Activated CD4-positive, alpha-beta memory T cell treated with anti-CD3 and anti-CD28 coated beads, Interleukin-2, amount 10 ng/mL, durations not matched to agents 7 days and 5 days (primary cell): Measurements from ENCODE around the gene FSD1. TPM values are rescaled to one million over a fixed set of nuclear protein-coding genes. Genes with fewer than 3 reads are reported as not detected.
"Not testable (repeated sequence)": the region's sequence is repeated elsewhere in the genome, so short reads cannot be mapped to it uniquely, and the experiment has no call there.

Source experiments
- CTCF ChIA-PET: fragments of 350-600 bp; sonication (Branson Sonifier 250); formaldehyde crosslinking; loops from one replicate; lab custom pipeline; 2021; ENCODE audit warnings: antibody characterized with exemption, inconsistent platforms; lab: Charles Lee
- POLR2A ChIA-PET: fragments of 350-600 bp; sonication (Branson Sonifier 250); formaldehyde crosslinking; loops from one replicate; lab custom pipeline; 2021; ENCODE audit warnings: antibody characterized with exemption; lab: Charles Lee
- DNase-seq: peaks from one replicate; pipeline ENCODE4 v3.0.0-alpha.2; 2020
- H3K27ac Mint-ChIP-seq: one replicate; pipeline ENCODE4 v1.8.0; 2021; ENCODE audit warnings: mild to moderate bottlenecking, mixed read lengths
- H3K27me3 Mint-ChIP-seq: one replicate; pipeline ENCODE4 v1.8.0; 2021; ENCODE audit warnings: mixed read lengths
- H3K36me3 Mint-ChIP-seq: one replicate; pipeline ENCODE4 v1.8.0; 2021; ENCODE audit warnings: low read depth, mixed read lengths
- H3K4me1 Mint-ChIP-seq: one replicate; pipeline ENCODE4 v1.8.0; 2021; ENCODE audit warnings: mixed read lengths
- H3K4me3 Mint-ChIP-seq: one replicate; pipeline ENCODE4 v1.8.0; 2021; ENCODE audit warnings: mild to moderate bottlenecking, mixed read lengths
- H3K9me3 Mint-ChIP-seq: one replicate; pipeline ENCODE4 v1.8.0; 2021; ENCODE audit warnings: mixed read lengths
- total RNA-seq, 2 experiments: library from RNA; stranded (reverse); gene quantifications; one replicate each; pipeline ENCODE4 v1.2.3, GENCODE V29; 2021

Gene FSD1
- total RNA-seq, 2 experiments from 2014 or later = 3.2 to 3.4 TPM

DNA sequence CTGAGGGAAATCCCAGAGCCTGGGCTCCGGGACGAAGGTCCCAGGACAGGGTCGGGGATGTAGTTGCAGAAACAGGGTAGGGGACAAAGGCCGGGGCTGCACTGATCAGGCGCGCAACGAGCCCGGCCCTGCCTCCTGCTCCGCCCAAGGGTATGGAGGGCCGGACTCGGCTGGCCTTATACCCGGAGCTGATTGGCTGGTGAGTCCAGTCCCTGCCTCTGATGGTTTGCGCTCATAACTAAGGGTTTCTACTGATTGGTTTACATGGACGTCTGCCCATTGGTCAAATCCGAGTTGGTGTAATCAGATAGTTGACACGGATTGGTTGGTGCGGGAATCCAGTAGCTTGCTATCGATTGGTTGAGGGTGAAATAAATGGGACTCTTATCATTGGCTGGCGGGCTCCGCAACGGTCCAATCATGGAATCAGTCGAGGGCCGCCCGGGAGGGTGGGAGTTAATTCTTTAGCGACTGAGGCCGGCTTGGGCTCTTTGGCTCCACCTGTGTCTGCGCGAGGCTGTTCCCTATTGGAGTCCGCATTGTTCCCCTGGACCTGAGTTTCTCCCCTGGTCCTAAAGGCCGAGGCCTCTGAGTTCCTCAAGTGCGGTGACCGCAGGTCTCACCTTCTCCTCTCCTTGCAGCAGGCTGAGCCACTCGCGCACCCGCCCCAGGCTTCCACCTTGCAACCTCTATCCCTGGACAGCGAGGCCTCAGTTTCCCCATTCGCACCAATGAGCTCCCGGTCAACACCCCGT lies 38.4 kb downstream of the FSD1 start:
- H3K4me3 Mint-ChIP-seq = peak overlapping the region; percentile 90
- peak; percentile 96 for DNase-seq
- ChIA-PET POLR2A (interaction anchor here (0.9 to 3.1 kb wide), 21 partner anchors 9 to 128 kb away, joined by 3 to 22 read pairs (median 6); partner anchors contain the start of genes CHAF1A, SH3GL1 and YJU2), CTCF (interaction anchor here (0.6 to 3.5 kb wide), 26 partner anchors 9 to 379 kb away, joined by 3 to 63 read pairs (median 4); partner anchors contain the start of genes CHAF1A, FSD1 and SH3GL1)
- H3K27me3 Mint-ChIP-seq = no peaks in the 10 kb centered on the region
- H3K36me3 Mint-ChIP-seq = peaks cover 8% of the 10 kb centered on the region
- H3K9me3 Mint-ChIP-seq = no peaks in the 10 kb centered on the region
- H3K4me1 Mint-ChIP-seq = peaks cover 36% of the 10 kb centered on the region
- peak overlapping the region; percentile 90 for H3K27ac Mint-ChIP-seq

DNA sequence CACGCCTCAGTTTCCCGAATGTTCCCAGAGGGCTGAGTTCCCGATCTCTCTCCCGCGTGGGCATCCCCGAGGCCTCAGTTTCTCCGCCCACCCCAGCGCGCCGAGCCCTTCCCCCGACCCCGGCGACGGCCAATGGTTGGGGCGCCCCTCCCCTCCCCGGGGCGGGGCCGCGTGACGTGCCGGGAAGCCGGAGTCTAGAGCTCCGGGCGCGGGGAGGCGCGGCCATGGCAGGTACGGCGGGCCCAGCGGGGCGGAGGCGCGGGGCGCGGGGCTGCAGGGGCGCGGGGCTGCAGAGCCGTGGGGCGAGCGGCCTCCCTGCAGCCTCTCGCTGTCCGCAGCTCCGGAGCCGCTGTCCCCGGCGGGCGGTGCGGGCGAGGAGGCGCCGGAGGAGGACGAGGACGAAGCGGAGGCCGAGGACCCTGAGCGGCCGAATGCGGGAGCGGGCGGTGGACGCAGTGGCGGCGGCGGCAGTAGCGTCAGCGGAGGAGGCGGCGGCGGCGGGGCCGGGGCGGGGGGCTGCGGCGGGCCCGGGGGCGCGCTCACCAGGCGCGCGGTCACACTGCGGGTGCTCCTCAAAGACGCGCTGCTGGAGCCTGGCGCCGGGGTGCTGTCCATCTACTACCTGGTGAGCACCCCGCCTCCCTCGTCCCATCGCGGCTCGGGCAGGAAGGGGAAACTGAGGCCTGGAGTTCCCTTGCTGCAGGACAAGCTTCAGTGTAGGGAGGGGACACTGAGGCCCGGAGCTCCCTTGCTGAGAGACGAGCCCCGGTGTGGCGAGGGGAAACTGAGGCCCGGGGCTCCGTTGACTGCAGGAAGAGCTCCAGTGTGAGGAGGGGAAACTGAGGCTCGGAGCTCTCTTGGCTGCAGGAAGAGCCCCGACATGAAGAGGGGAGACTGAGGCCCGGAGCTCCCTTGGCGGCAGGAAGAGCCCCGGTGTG lies 39.2 kb downstream of the FSD1 start, which contains the start of gene MPND:
TSS of gene MPND (plus strand) at position 193 of the 938 bp plus-strand sequence. CDS start at position 225, 32 bp downstream.
- Mint-ChIP-seq H3K4me1 (peaks cover 28% of the 10 kb centered on the region), H3K4me3 (peak within 1 kb of the TSS; percentile 90), H3K27ac (peak within 1 kb of the TSS; percentile 90), H3K36me3 (peaks cover 8% of the 10 kb centered on the region), H3K27me3 (no peaks in the 10 kb centered on the region), H3K9me3 (no peaks in the 10 kb centered on the region)
- CTCF ChIA-PET = interaction anchor here (0.6 to 3.5 kb wide), 17 partner anchors 9 to 378 kb away, joined by 3 to 63 read pairs (median 4); partner anchors contain the start of genes CHAF1A, FSD1 and SH3GL1
- POLR2A ChIA-PET = interaction anchor here (0.9 to 3.1 kb wide), 21 partner anchors 9 to 128 kb away, joined by 3 to 22 read pairs (median 6); partner anchors contain the start of genes CHAF1A, SH3GL1 and YJU2
- DNase-seq = peak; percentile 95

DNA sequence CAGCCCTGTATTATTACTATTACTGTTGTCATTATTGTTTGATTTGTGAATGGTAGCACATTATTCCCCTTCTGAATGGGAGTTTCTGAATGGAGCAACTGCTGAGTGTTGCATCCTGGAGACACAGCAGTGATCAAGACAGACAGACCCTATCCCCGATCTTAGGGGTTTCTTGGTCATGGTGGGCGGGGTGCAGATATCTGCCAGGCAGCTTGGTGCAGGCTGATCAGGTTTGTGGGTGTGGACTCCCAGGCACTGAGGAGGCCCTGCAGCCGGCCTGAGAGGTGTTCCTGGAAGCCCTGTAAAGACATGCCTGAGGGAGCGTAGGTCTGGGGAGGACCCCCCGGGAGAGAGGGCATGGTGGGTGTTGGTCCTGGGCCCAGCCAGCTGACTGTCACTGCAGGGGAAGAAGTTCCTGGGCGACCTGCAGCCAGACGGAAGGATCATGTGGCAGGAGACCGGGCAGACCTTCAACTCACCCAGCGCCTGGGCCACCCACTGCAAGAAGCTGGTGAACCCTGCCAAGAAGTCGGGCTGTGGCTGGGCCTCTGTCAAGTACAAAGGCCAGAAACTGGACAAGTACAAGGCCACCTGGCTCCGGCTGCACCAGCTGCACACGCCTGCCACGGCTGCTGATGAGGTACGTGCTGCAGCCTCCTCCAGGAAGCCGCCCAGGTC lies 41.1 kb downstream of the FSD1 start:
- no peak overlapping the region for H3K27ac Mint-ChIP-seq
- peaks cover 9% of the 10 kb centered on the region for H3K36me3 Mint-ChIP-seq
- POLR2A ChIA-PET = no interaction called here
- DNase-seq = no peak
- no peaks in the 10 kb centered on the region for H3K9me3 Mint-ChIP-seq
- peaks cover 21% of the 10 kb centered on the region for H3K4me1 Mint-ChIP-seq
- peak overlapping the region; percentile 47 for H3K4me3 Mint-ChIP-seq
- CTCF ChIA-PET = no interaction called here
- H3K27me3 Mint-ChIP-seq = no peaks in the 10 kb centered on the region

DNA sequence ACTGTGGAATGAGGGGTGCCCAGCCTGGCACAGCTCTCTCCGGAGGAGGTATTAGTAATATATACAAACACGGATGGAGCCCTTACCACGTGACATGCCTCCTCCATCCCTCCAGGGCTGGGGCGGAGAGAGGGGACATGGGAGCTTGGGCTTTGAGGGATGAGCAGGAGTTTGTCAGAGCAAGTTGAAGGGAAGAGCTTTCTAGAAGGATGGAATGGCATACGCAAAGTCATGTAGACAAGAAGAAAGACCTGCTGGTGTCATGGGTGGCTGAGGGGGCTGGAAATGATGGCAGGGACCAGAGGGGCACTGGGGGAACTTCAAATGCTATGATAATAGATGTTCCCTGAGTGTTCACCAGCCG lies 41.6 kb downstream of the FSD1 start:
- Mint-ChIP-seq H3K4me1 (peaks cover 21% of the 10 kb centered on the region), H3K27ac (no peak overlapping the region), H3K36me3 (peaks cover 10% of the 10 kb centered on the region), H3K9me3 (no peaks in the 10 kb centered on the region), H3K27me3 (no peaks in the 10 kb centered on the region), H3K4me3 (no peak overlapping the region)
- ChIA-PET CTCF (no interaction called here), POLR2A (no interaction called here)
- DNase-seq = no peak

DNA sequence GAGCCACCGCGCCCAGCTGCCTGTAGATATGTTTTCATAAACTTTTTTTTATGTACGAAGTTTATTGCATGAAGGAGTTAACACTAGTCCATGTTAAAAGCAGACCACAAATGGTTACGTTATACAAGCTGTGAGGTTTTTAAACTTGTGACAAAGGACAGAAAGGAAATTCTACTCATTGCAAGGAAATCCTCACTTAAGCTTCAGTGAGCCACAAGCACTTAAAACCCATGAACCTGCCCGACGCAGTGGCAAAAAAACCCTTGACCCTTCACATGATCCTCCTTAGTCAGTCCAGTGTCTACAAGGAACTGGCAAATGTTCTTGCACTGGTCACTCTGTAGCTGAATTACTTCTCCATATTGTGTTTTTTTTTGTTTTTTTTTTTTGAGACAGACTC lies 43.1 kb downstream of the FSD1 start:
- POLR2A ChIA-PET = no interaction called here
- DNase-seq = no peak
- Mint-ChIP-seq H3K9me3 (no peaks in the 10 kb centered on the region), H3K27ac (no peak overlapping the region), H3K27me3 (no peaks in the 10 kb centered on the region), H3K36me3 (peaks cover 10% of the 10 kb centered on the region), H3K4me1 (peaks cover 15% of the 10 kb centered on the region), H3K4me3 (no peak overlapping the region)
- CTCF ChIA-PET = interaction anchor here (0.6 to 1.3 kb wide), 2 partner anchors 80 to 1144 kb away, joined by 3 read pairs; no protein-coding TSS in a partner anchor

DNA sequence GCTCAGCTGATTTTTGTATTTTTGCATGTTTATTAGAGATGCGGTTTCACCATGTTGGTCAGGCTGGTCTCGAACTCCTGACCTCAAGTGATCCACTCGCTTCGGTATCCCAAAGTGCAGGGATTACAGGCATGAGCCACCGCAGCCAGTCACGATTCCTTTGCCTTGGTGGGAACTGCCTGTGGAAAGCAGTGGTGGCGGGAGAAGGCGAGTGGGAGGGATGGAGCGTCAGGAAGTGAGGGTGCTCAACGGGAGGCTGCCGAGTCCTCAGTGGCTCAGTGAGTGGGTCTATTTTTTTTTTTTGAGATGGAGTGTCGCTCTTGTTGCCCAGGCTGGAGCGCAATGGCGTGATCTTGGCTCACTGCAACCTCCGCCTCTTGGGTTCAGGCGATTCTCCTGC lies 44.8 kb downstream of the FSD1 start:
- H3K36me3 Mint-ChIP-seq = peaks cover 10% of the 10 kb centered on the region
- POLR2A ChIA-PET, H3K4me1 Mint-ChIP-seq, DNase-seq, H3K4me3 Mint-ChIP-seq, H3K27ac Mint-ChIP-seq, H3K27me3 Mint-ChIP-seq, H3K9me3 Mint-ChIP-seq, CTCF ChIA-PET: not testable (repeated sequence)

DNA sequence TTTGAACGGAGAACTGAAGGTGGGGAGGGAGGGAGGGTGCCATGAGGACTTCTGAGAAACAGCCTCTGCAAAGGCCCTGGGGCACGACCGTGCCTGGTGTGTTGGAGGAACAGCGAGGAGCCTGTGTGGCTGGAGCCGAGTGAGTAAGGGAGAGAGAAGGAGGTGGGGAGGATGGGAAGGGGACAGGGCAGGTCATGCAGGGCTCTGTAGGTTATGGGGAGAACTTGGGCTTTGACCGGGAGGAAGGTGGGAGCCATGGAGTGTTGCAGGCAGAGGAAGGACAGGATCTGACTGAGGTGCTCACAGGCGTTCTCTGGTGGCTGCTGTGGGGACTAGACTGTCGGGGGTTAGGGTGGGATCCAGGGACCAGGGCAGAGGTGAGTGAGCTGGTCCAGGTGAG lies 45.7 kb downstream of the FSD1 start:
- no peak overlapping the region for H3K4me3 Mint-ChIP-seq
- POLR2A ChIA-PET = no interaction called here
- no peak for DNase-seq
- CTCF ChIA-PET = interaction anchor here (5.7 kb wide), 1 partner anchor 83 kb away, joined by 69 read pairs; no protein-coding TSS in a partner anchor
- H3K27ac Mint-ChIP-seq = no peak overlapping the region
- no peaks in the 10 kb centered on the region for H3K9me3 Mint-ChIP-seq
- peaks cover 3% of the 10 kb centered on the region for H3K4me1 Mint-ChIP-seq
- peaks cover 13% of the 10 kb centered on the region for H3K36me3 Mint-ChIP-seq
- H3K27me3 Mint-ChIP-seq = no peaks in the 10 kb centered on the region

DNA sequence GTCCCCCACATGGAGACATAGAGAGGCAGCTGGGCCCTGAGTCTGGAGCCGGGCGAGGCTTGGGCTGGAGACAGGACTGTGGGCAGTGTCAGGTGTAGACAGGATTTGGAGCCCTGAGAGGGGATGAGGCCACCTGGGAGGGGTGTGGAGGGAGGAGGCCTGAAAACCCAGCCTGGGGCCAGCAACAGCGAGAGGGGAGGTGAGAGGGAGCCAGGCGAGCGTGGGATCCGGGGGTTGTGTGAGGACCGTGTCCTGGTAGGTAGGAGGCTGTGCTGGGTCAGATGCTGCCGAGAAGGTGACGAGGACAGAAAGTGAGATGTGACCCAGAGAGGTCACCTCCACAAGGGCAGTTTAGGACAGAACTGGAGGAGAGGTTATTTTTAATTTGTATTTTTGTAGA lies 46.3 kb downstream of the FSD1 start:
- Mint-ChIP-seq H3K36me3 (peaks cover 10% of the 10 kb centered on the region), H3K27ac (no peak overlapping the region), H3K4me1 (no peaks in the 10 kb centered on the region), H3K27me3 (no peaks in the 10 kb centered on the region), H3K4me3 (no peak overlapping the region), H3K9me3 (no peaks in the 10 kb centered on the region)
- ChIA-PET CTCF (interaction anchor here (5.7 kb wide), 1 partner anchor 84 kb away, joined by 69 read pairs; no protein-coding TSS in a partner anchor), POLR2A (no interaction called here)
- DNase-seq = no peak

DNA sequence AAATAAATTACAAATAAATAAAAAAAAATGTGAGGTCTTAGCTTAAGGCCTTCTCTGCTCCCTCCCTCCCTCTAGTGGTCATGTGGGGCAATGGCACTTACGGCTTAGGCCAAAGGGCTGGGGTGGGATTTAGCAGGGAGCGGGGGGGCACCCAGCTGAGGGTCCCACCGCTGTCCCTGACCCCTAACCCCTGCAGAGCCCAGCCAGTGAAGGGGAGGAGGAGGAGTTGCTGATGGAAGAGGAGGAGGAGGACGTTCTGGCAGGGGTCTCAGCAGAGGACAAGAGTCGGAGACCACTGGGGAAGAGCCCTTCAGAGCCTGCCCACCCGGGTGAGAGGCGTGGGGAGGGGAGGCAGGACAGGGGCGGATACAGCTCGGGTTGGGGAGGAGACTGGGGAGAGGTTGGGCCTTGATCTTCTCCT lies 48.3 kb downstream of the FSD1 start:
- ChIA-PET CTCF (interaction anchor here (0.6 to 5.7 kb wide), 26 partner anchors 8 to 1193 kb away, joined by 3 to 69 read pairs (median 4); partner anchors contain the start of genes CHAF1A, HDGFL2, MPND and SH3GL1), POLR2A (interaction anchor here (0.6 to 2.9 kb wide), 10 partner anchors 9 to 1174 kb away, joined by 3 to 12 read pairs (median 4); partner anchors contain the start of genes MPND, S1PR4, STAP2 and YJU2)
- peak; percentile 53 for DNase-seq
- no peak overlapping the region for H3K27ac Mint-ChIP-seq
- no peaks in the 10 kb centered on the region for H3K27me3 Mint-ChIP-seq
- H3K4me1 Mint-ChIP-seq = no peaks in the 10 kb centered on the region
- peaks cover 8% of the 10 kb centered on the region for H3K36me3 Mint-ChIP-seq
- no peaks in the 10 kb centered on the region for H3K9me3 Mint-ChIP-seq
- H3K4me3 Mint-ChIP-seq = no peak overlapping the region

DNA sequence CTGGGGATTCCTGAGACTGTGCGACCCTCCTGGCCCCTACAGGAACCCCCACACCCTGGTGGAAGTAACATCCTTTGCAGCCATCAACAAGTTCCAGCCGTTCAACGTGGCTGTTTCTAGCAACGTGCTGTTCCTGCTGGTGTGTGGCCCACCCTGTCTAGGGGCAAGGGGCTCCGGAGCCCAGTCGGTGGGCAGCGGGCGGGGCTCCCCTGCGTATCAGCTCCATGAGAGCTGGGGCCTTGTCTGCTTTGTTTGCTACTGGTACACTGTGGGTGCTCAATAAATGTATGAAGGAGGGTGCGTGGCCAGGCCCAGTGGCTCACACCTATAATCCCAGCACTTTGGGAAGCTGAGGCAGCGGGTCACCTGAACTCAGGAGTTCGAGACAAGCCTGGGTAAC lies 49.9 kb downstream of the FSD1 start:
- no peak overlapping the region for H3K27ac Mint-ChIP-seq
- H3K36me3 Mint-ChIP-seq = peaks cover 8% of the 10 kb centered on the region
- DNase-seq = no peak
- POLR2A ChIA-PET = interaction anchor here (2.9 kb wide), 1 partner anchor 87 kb away, joined by 12 read pairs; no protein-coding TSS in a partner anchor
- H3K4me1 Mint-ChIP-seq = no peaks in the 10 kb centered on the region
- no peaks in the 10 kb centered on the region for H3K9me3 Mint-ChIP-seq
- no peaks in the 10 kb centered on the region for H3K27me3 Mint-ChIP-seq
- CTCF ChIA-PET = interaction anchor here (2.7 to 5.7 kb wide), 3 partner anchors 11 to 87 kb away, joined by 10 to 69 read pairs (median 63); partner anchors contain the start of gene MPND
- H3K4me3 Mint-ChIP-seq = no peak overlapping the region

DNA sequence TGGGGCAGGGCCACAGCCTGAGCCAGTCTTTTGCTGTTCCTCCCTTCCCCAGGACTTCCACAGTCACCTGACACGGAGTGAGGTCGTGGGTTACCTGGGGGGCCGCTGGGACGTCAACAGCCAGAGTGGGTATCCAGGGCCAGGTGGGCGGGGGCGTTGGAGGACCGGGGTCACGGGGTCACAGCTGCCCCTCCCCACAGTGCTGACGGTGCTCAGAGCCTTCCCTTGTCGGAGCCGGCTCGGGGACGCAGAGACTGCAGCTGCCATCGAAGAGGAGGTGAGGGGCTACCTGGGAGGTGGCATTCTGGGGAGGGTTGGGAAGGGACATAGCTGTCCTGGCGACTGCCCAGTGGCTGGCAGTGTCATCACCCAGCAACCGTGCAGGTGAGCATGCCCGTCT lies 50.5 kb downstream of the FSD1 start:
- no peak overlapping the region for H3K4me3 Mint-ChIP-seq
- peaks cover 10% of the 10 kb centered on the region for H3K36me3 Mint-ChIP-seq
- no peak for DNase-seq
- CTCF ChIA-PET = interaction anchor here (2.7 to 5.7 kb wide), 3 partner anchors 12 to 88 kb away, joined by 10 to 69 read pairs (median 63); partner anchors contain the start of gene MPND
- no peaks in the 10 kb centered on the region for H3K4me1 Mint-ChIP-seq
- no peak overlapping the region for H3K27ac Mint-ChIP-seq
- H3K27me3 Mint-ChIP-seq = no peaks in the 10 kb centered on the region
- POLR2A ChIA-PET = interaction anchor here (2.9 kb wide), 1 partner anchor 88 kb away, joined by 12 read pairs; no protein-coding TSS in a partner anchor
- no peaks in the 10 kb centered on the region for H3K9me3 Mint-ChIP-seq
